Tibial artery (tissue), 4 donors: ENCODE results near the gene LRIG2.
"Not testable (repeated sequence)": the region's sequence is repeated elsewhere in the genome, so short reads cannot be mapped to it uniquely, and the experiment has no call there.

ENCODE experiments used
- DNase-seq, 2 donors: peaks; one replicate each; pipeline ENCODE4 v3.0.0-alpha.2; 2019
- H3K27ac ChIP-seq, 2 donors: fragments of 200-600 bp; sonication (generic) in 1 of 2; 1 replicate in 1 of 2; 2 replicates in 1 of 2; pipeline ENCODE4 v1.5.1; 2018 to 2019; ENCODE audit warnings: mild to moderate bottlenecking in 1 of 2
- H3K27me3 ChIP-seq, 2 donors: fragments of 200-600 bp; sonication (generic) in 1 of 2; one replicate each; pipeline versions ENCODE4 v1.5.1 to v1.6.0; 2016 to 2019
- H3K36me3 ChIP-seq, 3 donors: fragments of 200-600 bp; sonication (generic) in 2 of 3; one replicate each; pipeline ENCODE4 v1.5.1; 2016 to 2019; ENCODE audit warnings: mild to moderate bottlenecking in 2 of 3
- H3K4me1 ChIP-seq, 4 donors: fragments of 200-600 bp; sonication (generic) in 2 of 4; 1 replicate in 3 of 4; 2 replicates in 1 of 4; pipeline ENCODE4 v1.5.1; 2016 to 2019
- H3K4me3 ChIP-seq, 2 donors: fragments of 200-600 bp; sonication (generic) in 1 of 2; 1 replicate in 1 of 2; 2 replicates in 1 of 2; pipeline ENCODE4 v1.5.1; 2018 to 2019; ENCODE audit warnings: mild to moderate bottlenecking in 2 of 2
- H3K9me3 ChIP-seq, 3 donors: fragments of 200-600 bp; sonication (generic) in 1 of 3; one replicate each; pipeline ENCODE4 v1.5.1; 2016 to 2019
- CTCF ChIP-seq, 2 experiments: fragments of 200-600 bp in 1 of 2; fragments of 450-650 bp in 1 of 2; IDR thresholded peaks; one replicate each; pipeline ENCODE4 v1.5.1; 2017 to 2019; ENCODE audit warnings: antibody characterized with exemption in 2 of 2, mild to moderate bottlenecking in 1 of 2, moderate library complexity in 1 of 2
- intact Hi-C: fragments of 100-400 bp; cut with DNase I; formaldehyde crosslinking; loops from one replicate; pipeline ENCODE4 v1.15.0; 2023; ENCODE audit warnings: low total_unique reads

LRIG2 gene

GRCh38 chr1:113072757-113073478 is at the start of gene LRIG2:
Gene LRIG2, plus strand, starts transcription at chr1:113073198. Its CDS starts 209 bp downstream, at chr1:113073407.
- peak within 1 kb of the TSS; percentile 65 to 99 for H3K4me3 ChIP-seq
- H3K9me3 ChIP-seq, result no peaks in the 10 kb centered on the region
- intact Hi-C loops, result loop anchor here (2.0 kb wide), 1 partner anchor 352 kb away; no protein-coding TSS in a partner anchor

GRCh38 chr1:113023316-113023715 is 49.7 kb upstream of the LRIG2 start:
- H3K9me3 ChIP-seq, intact Hi-C loops, H3K27me3 ChIP-seq, H3K4me1 ChIP-seq, H3K4me3 ChIP-seq, DNase-seq, H3K27ac ChIP-seq, H3K36me3 ChIP-seq: not testable (repeated sequence)

More at GRCh38 chr1:113072757-113073478, at the start of gene LRIG2:
- peak; percentile 99 for DNase-seq
- H3K27me3 ChIP-seq, result no peaks in the 10 kb centered on the region
- H3K27ac ChIP-seq, result peak within 1 kb of the TSS; percentile 81 to 98
- peak; percentile 78 to 79 for TF ChIP-seq CTCF (IDR thresholded peaks at IDR 0.05)
- peaks cover 0 to 11% (median 6%) of the 10 kb centered on the region in 3 donors for H3K36me3 ChIP-seq
- H3K4me1 ChIP-seq, result peaks cover 0 to 43% (median 18%) of the 10 kb centered on the region in 4 donors

GRCh38 chr1:113027007-113027406 is 46.0 kb upstream of the LRIG2 start:
- no peak for TF ChIP-seq CTCF (IDR thresholded peaks at IDR 0.05)
- H3K27me3 ChIP-seq, result no peaks in the 10 kb centered on the region
- H3K4me3 ChIP-seq, result no peak overlapping the region
- H3K4me1 ChIP-seq, result no peaks in the 10 kb centered on the region
- no peaks in the 10 kb centered on the region for H3K36me3 ChIP-seq
- H3K9me3 ChIP-seq, result no peaks in the 10 kb centered on the region
- intact Hi-C loops, result no loop called here
- no peak overlapping the region for H3K27ac ChIP-seq
- no peak for DNase-seq

- H3K4me3 ChIP-seq, result no peak overlapping the region
- H3K9me3 ChIP-seq, result no peaks in the 10 kb centered on the region
- H3K27ac ChIP-seq, result no peak overlapping the region
- H3K27me3 ChIP-seq, result no peaks in the 10 kb centered on the region
- intact Hi-C loops, result no loop called here
- TF ChIP-seq CTCF (IDR thresholded peaks at IDR 0.05), result no peak
- no peaks in the 10 kb centered on the region for H3K36me3 ChIP-seq
- no peaks in the 10 kb centered on the region for H3K4me1 ChIP-seq
- DNase-seq, result no peak
These were observed 45.5 kb upstream of the LRIG2 start for GRCh38 chr1:113027449-113027848.

- H3K27me3 ChIP-seq, result no peaks in the 10 kb centered on the region
- no peak for TF ChIP-seq CTCF (IDR thresholded peaks at IDR 0.05)
- H3K9me3 ChIP-seq, result no peaks in the 10 kb centered on the region
- no peaks in the 10 kb centered on the region for H3K36me3 ChIP-seq
- intact Hi-C loops, result loop anchor here (10.0 kb wide), 1 partner anchor 85 kb away; no protein-coding TSS in a partner anchor
- DNase-seq, result no peak
- H3K27ac ChIP-seq, result no peak overlapping the region
- no peaks in the 10 kb centered on the region for H3K4me1 ChIP-seq
- H3K4me3 ChIP-seq, result no peak overlapping the region
These were observed 43.2 kb upstream of the LRIG2 start for GRCh38 chr1:113029822-113030221.

- no peak for DNase-seq
- Histone ChIP-seq H3K4me3 (no peak overlapping the region), H3K27me3 (no peaks in the 10 kb centered on the region), H3K36me3 (no peaks in the 10 kb centered on the region), H3K9me3 (no peaks in the 10 kb centered on the region), H3K27ac (no peak overlapping the region), H3K4me1 (no peaks in the 10 kb centered on the region)
- TF ChIP-seq CTCF (IDR thresholded peaks at IDR 0.05), result no peak
- intact Hi-C loops, result loop anchor here (10.0 kb wide), 1 partner anchor 87 kb away; no protein-coding TSS in a partner anchor
These were observed 41.6 kb upstream of the LRIG2 start for GRCh38 chr1:113031171-113031933.
